Hematopoietic multipotent progenitor cell treated with erythropoietin and hydrocortisone succinate and interleukin-3 and kit ligand, for 8 days (in vitro differentiated cells): ENCODE measurements around the gene RIPOR3.
A peak's percentile ranks its signal among the peaks of the same experiment; 100 is the strongest.

Source experiments
- DNase-seq: peaks from one replicate; pipeline ENCODE4 v3.0.0-alpha.2; 2015

RIPOR3 gene

DNA sequence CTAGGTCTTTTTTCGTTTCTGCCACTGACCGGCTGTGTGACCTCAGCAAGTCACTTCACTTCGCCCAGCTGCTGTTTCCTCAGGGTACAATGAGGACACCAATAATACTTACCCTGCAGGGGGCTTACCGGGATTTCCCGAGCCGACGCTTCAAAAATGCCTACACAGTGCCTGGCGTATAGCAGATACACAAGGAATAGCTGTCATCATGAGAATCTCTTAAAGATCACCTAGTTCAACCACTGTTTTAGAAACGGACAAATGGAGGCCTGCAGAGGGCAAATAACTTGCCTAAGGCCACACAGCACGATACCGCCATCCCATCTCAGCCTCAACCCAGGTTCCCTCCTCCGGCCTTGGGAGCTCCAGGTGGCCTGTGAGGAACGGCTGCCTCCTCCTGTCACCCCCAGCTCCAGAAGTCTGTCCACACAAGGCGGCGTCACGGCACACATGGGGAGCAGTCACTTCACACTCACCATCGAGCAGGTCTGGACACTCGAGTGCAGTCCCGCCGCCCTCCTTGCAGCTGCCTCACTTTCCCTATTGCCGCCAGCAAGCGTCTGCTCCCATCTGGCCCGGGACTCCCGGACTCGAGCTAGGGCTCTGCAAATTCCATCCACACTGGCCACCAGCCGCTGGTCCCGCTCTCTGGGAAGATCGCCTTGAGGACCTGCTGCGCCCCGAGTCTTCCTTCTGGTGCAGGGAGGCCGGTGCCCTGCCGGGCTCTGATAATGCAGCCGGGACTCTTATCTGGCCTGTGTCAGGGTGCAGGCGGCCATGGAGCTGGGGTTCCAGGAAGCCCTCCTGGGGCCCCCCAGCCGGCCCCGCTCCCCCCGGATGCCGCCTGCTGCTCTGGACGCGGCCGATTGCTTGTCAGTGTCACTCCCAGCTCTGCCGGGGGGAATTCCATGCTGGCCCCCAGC, at the start of gene RIPOR3:
Gene RIPOR3 (minus strand): TSS at position 893 of the 923 bp plus-strand sequence. CDS start 414 bp downstream, at position 479.
- DNase-seq, result peak; percentile 96

DNA sequence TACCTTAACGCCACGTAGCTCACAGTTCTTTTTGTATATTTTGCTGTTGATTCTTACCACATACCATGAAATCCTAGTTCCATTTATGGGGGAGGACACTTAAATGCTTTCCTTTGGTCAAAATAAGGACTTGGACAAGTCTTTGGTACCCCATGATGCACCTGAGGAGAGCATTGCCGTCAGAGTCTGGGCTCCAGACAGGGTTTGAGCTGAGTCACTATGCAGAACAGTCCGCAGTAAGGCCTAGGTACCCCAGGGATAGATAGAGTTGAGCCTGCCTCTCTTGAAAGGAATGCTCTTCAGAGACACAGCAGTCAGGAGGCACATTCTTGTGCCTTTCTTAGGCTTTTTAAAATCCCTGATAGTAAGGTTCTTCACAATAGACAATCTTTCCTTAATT, 46.0 kb upstream of the RIPOR3 start:
- no peak for DNase-seq

- DNase-seq, result no peak
These were observed 44.5 kb upstream of the RIPOR3 start for GRCh38 chr20:50735813-50736212.

GRCh38 chr20:50734730-50735679, 43.7 kb upstream of the RIPOR3 start:
- no peak for DNase-seq

GRCh38 chr20:50733644-50734349, 42.5 kb upstream of the RIPOR3 start:
- DNase-seq, result no peak

- DNase-seq, result no peak
These were observed 40.8 kb upstream of the RIPOR3 start for GRCh38 chr20:50731930-50732690.

GRCh38 chr20:50731055-50731929, 40.0 kb upstream of the RIPOR3 start, which contains the start of gene PARD6B:
Gene PARD6B, plus strand, starts transcription at chr20:50731580. Its CDS starts 207 bp downstream, at chr20:50731787.
- peak; percentile 98 for DNase-seq

DNA sequence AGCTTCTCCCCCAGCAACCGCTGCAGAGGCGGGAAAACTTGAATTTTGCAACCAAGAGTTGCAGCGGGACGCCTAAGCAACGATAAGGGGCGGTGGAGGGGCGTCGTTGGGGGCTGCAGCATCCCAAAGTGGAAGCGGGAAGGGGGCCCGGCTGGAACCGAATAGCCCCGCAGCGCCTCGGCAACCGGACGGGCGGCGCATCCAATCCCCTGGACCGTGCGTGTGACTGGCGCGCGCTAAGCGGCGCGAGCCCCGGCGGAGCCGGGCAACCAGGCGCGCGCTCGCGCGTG, 39.4 kb upstream of the RIPOR3 start:
- no peak for DNase-seq

DNA sequence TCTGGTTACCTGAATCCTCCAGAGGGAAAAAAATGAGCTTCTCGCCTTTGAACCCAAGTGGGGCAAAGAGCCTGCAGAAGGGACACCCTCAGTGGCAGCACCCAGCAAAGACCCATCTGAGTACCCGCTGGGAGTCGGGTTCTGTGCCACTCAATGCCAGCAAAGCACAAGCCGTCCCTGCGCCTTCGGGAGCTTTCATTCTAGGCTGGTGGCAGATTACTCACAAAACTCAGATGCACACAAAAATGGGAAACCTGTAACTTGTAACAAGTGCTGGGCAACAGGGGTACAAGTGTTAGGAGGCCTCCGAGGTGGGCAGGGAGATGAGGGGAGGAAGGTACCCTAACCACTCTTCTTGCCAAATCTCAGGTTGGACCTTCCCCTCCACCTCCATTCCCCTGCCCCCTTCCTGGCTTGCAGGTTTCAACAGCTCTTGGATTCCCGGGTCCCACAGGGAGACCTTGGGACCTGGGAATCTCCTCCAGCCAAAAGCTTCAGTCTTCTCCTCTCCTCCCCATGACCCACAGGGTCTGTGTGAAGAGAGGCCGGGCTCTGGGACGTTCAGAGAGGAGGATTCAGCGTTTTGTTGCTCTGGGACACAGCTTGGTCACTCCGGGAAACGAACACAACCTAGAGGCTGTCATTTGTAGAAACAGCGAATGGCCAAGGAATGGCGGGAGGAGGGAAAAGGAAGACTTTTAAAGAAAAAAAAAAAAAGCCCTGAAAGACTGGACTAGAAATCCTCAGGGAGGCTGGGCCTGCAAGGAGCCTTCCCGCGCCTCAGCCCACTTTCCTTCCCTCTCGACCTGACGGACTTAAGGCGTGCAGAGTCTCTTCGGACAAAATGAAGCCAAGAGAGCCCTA, 38.8 kb upstream of the RIPOR3 start:
- no peak for DNase-seq

- no peak for DNase-seq
These were observed 37.9 kb upstream of the RIPOR3 start for GRCh38 chr20:50728981-50729874.

DNA sequence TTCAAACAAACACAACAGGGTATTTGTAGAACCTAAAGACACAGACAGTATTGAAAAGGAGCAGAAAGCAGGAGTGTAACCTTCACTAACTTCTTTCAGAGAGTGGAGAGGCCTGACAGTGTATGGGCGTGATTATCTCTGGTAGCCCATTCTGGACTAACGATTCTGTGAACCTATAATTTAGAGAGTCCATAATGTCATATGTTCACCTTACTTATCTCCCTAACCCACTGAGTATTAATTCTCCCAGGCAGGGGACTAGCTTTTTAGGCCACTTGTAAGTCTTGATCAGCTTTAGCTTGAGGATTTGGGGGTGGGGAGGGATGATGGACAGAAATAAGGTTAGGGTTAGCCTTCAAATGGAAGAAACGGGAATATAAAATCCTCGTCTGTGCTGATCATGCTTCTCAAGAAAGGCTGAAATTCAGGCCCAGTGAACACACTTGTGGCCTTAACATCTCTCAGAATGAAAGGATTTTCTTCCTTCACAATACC, 37.2 kb upstream of the RIPOR3 start:
- DNase-seq, result no peak

DNA sequence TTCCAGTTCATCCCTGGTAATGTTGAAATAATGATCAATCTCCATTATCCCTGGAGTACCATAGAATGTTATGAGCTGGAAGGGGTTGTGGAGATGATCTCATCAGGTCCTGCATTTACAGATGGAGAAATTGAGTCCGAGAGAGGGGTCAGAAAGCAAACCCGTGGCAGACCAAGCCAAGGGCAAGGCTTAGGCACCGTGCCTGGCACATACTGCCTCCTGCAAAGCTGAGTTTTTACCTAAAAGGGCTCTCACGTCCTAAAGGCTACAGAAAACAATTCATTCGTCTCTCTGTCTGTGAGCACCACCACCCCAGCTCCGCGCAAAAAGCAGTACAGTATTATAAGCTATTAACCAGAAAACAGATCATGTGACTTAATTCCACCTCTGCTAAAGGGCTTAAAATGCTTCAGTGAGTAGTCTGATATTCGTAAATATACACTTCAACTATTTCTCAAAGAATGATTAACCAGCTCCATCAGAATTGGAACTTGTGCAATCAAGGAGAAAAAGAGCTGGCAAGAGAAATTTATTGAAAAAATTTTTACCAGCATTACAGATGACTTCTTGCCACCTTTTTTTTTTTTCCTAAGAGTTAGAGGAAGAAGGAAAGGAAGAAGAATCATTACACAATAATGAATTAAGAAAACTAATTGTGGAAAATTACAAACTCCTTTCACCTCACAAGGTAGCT, 36.6 kb upstream of the RIPOR3 start:
- DNase-seq, result no peak

DNA sequence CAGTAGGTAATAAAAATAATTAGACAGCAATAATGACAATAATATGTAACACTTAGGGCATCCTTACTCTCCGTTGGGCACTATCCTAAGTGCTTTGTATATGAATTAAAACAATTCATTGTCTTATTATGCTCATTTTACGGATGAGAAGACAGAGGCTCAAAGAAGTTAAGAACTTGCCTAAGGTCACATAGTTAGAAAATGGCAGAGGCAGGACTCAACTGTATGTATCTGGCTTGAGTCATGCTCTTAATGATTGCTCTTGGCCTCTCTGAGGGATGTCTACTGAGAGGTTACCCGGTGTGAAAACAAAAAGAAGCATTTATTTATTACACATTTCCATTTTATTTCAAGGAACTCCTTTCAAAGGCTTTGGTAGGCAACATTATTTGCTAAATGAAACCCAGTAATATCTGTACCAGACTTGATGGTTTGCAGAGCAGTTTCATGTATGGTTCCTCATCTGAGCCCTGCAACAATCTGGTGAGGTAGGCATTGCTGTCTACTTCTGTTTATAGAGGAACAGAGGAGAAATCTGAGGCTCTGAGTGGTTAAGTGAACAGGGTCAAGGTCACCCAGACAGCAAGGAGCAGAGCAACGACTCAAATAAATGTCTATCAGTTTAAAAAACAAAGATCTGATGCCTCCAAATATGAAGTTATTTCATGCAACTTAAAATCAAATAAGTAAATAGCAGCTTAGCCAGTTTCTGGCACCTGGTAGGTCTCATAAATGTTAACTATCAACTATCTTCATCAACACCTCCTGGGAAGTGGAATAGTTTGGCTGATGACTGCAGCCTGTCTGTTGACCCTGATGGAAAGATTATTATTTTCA, 35.8 kb upstream of the RIPOR3 start:
- DNase-seq, result no peak

- no peak for DNase-seq
These were observed 34.3 kb upstream of the RIPOR3 start for GRCh38 chr20:50725724-50726005.

- DNase-seq, result no peak
These were observed 33.7 kb upstream of the RIPOR3 start for GRCh38 chr20:50724851-50725723.

DNA sequence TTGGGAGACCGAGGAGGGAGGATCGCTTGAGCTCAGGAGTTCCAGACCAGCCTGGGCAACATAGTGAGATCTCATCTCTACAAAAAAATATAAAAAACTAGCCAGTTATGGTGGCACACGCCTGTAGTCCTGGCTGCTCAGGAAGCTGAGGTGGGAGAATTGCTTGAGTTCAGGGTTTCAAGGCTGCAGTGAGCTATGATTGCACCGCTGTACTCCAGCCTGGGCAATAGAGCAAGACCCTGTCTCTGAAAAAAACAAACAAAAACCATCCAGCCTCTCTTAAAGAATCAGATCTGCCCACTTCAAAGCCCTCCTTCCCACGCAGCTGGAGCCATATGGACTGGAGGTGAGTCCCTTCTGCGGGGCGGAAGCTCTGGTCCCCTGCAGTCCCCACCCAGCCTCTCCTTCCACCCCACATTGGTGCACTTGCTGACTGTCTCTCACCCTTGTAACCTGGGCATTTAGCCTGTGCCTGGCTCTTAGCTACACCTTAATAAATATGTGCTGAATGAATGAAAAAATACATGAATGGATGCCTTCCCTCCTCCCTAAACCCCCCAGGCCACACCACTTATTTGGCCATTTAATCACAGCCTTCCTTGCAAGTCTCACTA, 32.9 kb upstream of the RIPOR3 start:
- DNase-seq, result no peak
